ENCODE measurements around the gene TRMT10A.
"Not testable (repeated sequence)": the region's sequence is repeated elsewhere in the genome, so short reads cannot be mapped to it uniquely, and the experiment has no call there.

Gene TRMT10A

DNA sequence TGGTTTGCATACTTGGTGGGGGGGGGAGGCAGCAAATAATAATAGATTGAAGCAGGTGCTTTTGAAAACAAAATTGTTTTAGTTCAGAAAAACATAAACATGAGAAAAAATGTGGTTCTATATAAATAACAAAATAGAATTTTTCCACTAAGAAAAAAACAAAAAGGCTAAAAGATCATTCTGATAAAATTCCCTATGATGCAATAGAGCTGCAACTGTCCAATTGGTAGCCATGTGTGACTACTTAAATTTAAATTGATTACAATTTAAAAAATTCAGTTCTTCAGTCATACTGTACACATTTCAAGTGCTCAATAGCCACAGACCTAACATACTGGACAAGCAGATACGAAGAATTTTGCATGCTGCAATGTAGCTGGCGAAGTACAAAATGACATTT is 11.0 kb downstream of the TRMT10A start:
- DNase-seq (ENCODE audit: low read depth in 2 of 2), result no peak

DNA sequence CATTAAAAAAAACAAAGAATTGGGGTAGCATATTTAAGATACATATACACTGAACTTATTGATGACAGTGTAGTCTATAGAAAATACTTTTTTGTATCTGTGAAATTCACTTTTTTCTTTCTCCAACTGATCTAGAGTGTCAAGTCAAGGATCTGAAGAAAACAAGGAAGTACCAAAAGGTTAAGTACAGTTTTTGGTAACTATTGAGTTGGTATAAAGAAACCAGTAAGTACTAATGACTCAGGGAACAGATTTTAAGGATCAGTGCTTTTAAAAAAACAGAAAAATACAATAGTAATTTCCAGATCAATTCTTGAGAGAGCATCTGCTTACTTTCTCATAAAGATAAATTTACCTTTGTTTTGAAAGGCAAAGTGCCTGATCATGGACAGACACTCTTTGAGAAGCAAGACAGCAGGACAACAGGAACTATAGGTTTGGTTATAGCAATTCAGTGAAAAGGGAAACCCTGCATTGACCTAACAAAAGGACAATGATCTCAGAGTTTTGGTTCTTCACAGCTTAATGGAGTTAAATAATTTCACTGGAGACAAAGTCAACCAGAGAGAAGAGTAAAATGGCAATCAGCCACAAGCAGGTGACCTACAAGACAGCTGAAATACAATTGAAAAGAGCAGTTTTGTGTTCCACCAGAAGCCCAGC is 23.4 kb downstream of the TRMT10A start:
- DNase-seq (ENCODE audit: low read depth in 2 of 2), result no peak

DNA sequence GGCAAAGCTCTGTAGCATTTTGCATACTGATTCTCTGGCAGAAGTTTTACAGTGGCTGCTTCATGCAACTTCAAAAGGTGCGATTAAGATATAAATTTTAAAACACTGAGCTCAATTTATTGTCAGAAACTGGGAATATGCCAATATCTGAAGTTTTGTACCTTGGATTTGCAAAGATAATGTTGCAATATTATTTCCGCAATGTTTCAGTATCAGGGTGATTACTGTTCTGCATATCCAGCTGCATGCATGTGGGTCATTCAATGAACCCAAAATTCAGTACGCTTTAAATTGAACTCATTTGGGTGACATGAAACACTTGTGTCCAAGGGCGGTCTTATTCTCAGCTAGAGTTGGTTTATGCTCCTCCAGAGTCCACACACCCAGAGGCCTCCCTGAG is 26.2 kb downstream of the TRMT10A start:
- no peak for DNase-seq (ENCODE audit: low read depth in 2 of 2)

DNA sequence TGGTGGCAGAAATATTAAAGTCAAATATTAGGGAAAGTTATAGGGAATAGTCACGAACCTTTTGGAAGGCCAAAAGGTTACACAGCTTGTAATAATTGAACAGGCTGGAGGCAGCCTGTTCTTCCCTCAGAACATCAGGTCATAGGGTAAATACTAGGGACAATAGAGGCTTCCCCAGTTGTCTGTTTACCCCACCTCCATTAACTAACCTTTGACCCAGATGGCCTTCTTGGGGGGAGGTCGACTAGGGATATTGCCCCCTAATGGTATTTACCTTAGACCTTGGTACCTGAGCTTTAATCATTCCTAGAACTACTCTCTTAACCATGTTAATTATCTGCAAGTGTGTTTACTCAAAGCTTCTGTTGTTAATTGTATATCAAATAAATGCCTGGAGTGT is 27.0 kb downstream of the TRMT10A start:
- DNase-seq (ENCODE audit: low read depth in 2 of 2), result no peak

DNA sequence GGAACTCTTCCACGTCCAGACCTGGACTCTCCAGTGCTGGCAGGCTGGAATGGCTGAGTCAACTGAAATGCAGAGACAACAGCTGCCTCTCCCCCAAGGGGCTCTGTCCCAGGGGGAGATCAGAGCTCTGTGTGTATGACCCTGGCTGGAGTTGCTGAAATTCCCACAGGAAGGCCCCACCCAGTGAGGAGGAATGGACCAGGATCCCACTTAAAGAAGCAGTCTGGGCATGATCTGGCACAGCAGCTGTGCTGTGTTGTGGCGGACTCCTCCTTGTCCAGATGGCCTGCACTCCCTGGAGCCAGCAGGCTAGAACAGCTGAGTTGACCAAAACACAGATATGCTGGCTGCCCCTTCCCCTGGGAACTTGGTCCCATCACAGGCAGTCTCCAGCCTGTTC is 27.6 kb downstream of the TRMT10A start:
- DNase-seq (ENCODE audit: low read depth in 2 of 2), result no peak

DNA sequence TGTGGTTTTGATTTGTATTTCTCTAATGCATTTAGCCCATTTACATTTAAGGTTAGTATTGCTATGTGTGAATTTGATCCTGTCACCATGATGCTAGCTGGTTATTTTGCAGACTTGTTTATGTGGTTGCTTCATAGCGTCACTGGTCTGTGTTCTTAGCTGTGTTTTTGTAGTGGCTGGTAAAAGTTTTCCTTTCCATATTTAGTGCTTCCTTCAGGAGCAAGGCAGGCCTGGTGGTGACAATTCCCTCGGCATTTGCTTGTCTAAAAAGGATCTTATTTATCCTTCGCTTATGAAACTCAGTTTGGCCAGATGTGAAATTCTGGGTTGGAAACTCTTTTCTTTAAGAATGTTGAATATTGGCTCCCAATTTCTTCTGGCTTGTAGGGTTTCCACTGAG is 29.1 kb downstream of the TRMT10A start:
- DNase-seq (ENCODE audit: low read depth in 2 of 2), result not testable (repeated sequence)

DNA sequence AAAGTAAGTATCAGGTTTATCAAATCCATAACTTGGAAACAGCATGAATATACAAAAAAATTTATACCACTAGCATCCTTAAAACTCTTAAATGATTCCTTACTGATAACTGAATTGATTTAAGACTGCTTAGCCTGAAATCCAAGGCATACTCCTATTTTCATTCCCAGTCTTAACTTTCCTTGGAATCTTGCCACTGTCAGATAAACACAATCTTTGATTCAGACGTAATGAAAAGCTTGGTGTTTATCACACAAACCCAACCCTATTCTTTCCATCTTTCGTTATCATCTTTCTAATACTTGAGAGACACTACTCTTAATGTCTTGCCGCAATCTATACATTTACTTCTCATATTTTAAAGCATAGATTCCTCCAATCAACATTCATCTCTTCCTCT is 33.9 kb downstream of the TRMT10A start:
- no peak for DNase-seq (ENCODE audit: low read depth in 2 of 2)

DNA sequence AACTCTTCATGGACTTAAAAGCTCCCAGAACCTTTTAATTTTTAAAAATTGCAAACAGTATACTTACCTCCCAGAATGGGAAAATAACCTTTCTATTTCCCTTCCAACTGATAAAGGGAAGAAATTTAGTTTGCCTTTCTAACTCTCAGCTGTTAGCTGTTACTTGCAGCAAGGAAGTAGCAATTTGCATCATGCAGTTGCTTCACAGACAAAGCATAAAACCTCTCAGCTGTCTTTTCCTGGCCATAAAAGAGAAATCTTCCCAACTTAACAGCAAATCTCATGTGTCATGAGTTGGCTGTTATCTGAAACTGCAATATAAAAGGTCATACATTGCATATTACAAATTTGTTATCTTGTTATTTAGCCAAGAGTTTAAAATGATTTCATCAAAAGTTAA is 34.6 kb downstream of the TRMT10A start:
- no peak for DNase-seq (ENCODE audit: low read depth in 2 of 2)

DNA sequence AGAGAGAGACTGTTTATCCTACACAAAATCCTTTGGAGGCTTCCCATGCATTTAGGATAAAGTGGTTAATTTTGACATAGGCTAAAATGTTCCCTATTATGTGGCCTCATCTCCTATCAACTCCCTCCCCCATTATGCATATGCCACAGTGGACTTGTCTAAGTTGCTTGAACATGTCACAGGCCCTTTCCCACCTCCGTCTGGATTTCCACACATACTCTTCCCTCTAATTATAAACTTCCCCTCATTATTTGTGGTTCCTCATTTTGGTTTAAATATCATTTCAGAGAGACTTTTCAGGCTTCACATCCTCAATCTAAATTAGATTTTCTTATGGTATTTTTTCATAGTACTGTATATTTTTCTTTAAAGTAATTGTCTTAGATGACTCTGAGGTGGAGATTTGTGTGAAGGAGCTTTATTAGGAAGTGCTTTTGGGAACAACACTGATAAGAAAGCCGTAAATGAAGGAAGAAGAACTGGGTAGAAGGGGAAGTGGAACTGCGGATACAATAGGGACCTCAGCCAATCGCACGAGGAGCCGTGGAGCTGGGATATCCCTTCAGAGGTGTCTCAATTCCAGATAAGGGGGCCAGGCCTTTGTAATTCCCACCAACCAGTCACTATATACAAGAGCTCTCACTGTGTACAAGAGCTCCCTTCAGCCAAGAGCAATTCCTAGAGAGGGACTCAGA is 45.1 kb downstream of the TRMT10A start:
- no peak for DNase-seq (ENCODE audit: low read depth in 2 of 2)

DNA sequence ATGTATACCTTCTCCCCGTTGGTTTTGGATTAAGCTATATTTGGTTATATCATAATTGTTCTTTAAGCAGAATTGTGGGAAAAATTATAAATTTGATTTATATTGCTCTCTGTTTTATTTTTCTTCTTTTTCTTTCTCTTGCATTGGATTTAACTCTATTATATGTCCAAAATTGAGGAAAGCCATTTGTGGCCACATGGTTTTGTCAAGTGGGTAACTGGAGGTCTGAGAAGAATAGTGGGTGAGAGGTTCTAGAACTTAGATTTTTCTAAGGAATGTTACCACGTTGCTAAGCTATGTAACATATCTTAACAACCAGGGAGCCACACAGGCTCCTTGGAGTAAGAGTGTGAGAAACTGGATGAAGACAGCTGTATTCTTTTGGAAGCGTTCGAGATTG is 53.1 kb downstream of the TRMT10A start, which contains the start of gene C4orf17:
Gene C4orf17 (plus strand): TSS at position 301 of the 400 bp plus-strand sequence. CDS start 2,061 bp downstream, outside the sequence.
- DNase-seq (ENCODE audit: low read depth in 2 of 2), result no peak

DNA sequence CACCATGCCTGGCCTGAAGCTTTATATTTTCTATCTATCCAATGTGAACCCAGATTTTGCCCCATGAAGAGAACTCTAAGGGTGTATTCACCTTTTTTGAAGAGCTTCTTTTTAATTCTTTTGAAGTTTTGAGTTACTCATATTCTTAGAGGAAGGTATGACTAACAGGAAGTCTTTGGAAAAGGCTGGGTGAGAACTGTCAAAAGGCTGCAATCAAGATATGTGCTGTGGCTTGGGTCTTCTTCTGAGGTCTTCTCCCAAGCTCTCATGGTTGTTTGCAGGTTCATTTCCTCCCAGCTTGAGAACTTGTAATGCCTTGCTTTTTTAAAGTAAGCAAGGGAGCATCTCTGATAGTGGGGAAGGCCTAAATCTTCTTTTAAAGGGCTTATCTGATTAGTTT is 56.1 kb downstream of the TRMT10A start:
- no peak for DNase-seq (ENCODE audit: low read depth in 2 of 2)

DNA sequence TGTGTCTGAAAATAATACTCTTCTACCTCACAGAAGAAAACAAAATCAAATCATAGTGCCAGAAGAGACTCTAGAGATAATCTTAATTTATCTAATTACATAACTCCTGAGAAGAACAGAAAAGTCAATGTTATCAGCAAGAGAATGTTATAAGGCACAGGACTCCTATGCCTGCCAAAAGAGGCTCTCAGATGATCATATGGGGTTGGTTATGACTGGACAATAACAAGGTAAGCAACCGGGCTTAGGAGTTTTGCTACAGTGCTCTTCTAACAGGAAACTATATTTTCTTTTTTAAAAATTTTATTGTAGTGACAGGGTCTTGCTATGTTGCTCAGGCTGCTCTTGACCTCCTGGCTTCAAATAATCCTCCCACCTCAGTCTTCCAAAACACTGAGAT is 56.5 kb downstream of the TRMT10A start:
- DNase-seq (ENCODE audit: low read depth in 2 of 2), result no peak

DNA sequence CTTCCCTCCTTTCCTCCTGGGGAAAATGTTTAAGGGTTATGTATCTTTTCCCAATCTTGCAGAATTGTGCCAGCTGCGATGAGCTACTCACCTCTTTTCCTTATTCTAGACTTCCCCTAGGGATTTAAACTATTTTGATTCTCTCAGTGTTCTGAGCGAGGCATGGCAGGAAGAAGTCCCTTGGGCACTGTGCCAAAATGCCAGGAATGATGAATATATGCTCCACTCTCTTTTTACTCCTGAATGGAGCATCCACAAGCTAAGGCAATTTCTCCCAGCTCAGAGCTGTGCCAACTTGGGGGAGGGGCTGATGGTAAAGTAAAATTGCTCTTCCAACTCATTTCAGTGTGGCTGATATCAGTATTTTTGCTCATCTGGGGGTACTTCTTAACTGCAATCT is 57.1 kb downstream of the TRMT10A start:
- DNase-seq (ENCODE audit: low read depth in 2 of 2), result no peak

DNA sequence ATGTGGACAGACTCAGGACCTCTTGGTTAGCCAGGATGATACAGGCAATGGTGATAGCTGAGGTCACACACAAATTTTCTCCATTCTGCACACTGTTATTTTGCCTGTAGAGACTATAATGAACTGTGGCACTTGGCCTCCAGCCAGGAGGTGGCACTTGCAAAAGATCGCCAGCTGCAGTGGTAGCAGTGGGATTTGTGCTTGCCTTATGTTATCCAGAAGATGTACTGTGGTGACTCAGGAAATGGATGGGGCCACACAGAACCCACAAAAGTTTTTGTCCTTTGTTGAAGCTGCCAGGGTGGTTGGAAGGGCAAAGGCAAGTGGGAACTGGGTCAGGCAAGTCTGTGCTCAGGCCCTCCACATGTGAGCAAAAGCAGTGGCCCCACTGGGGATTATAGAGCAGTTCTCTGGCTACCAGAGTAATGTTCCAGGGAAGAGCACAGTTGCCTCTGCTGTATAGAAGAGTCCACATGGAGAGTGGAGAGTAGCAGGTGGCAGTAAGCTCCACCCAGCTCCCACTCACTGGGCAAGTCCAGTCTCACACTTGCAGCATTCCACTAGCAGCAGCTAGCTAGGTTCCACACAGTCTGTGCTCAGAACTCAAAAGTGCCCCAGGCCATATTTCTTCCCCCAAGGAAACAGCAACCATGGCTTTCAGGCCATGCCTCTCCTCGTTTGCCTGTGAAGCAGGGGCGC is 58.9 kb downstream of the TRMT10A start:
- DNase-seq (ENCODE audit: low read depth in 2 of 2), result no peak
